HEK293 (cell line): ENCODE results near the gene C1orf21.
A peak's percentile ranks its signal among the peaks of the same experiment; 100 is the strongest.

Experiments used
- CTCF ChIA-PET: fragments of 350-600 bp; formaldehyde crosslinking; extraction: SDS; loops from one replicate; lab custom pipeline; 2021; ENCODE audit warnings: antibody characterized with exemption; lab: Yijun Ruan, JAX
- POLR2A ChIA-PET: fragments of 300-600 bp; formaldehyde crosslinking; extraction: SDS; loops from one replicate; lab custom pipeline; 2020; ENCODE audit warnings: antibody characterized with exemption, inconsistent platforms; lab: Yijun Ruan, JAX
- H3K27ac ChIP-seq: fragments of 200-500 bp; sonication (Bioruptor generic); 2 replicates; pipeline ENCODE4 v1.5.1; 2014; ENCODE audit warnings: low read depth, low read length, control low read depth, inconsistent platforms; ENCODE audit errors: extremely low read depth
- H3K36me3 ChIP-seq, 2 experiments: fragments of 200-500 bp in 1 of 2; sonication (Bioruptor generic) in 1 of 2; 1 replicate in 1 of 2; 2 replicates in 1 of 2; pipeline ENCODE4 v1.5.1; 2014 to 2017; ENCODE audit warnings: inconsistent platforms in 2 of 2, low read length in 2 of 2; ENCODE audit not compliant: control insufficient read depth in 2 of 2, insufficient read depth in 1 of 2
- H3K4me1 ChIP-seq: fragments of 200-500 bp; sonication (Bioruptor generic); 2 replicates; pipeline ENCODE4 v1.5.1; 2014; ENCODE audit warnings: mild to moderate bottlenecking, low read length, inconsistent platforms; ENCODE audit not compliant: control insufficient read depth, insufficient read depth
- H3K4me3 ChIP-seq: 2 replicates; pipeline ENCODE4 v1.5.1; 2011; ENCODE audit warnings: low read depth, mild to moderate bottlenecking, control low read depth, low read length, moderate library complexity
- H3K9me3 ChIP-seq: fragments of 200-500 bp; sonication (Bioruptor generic); 2 replicates; pipeline ENCODE4 v1.5.1; 2014; ENCODE audit warnings: low read depth, low read length, inconsistent platforms; ENCODE audit not compliant: control insufficient read depth, insufficient read depth
- BCL6B ChIP-seq: fragments of 450-650 bp; formaldehyde crosslinking; IDR thresholded peaks from 2 replicates; pipeline ENCODE4 v1.5.1; 2017; ENCODE audit warnings: missing biosample characterization, missing genetic modification characterization
- CTCF ChIP-seq: fragments of 450-650 bp; formaldehyde crosslinking; IDR thresholded peaks from 2 replicates; pipeline ENCODE4 v1.5.1; 2016; ENCODE audit warnings: missing biosample characterization, missing genetic modification characterization
- FEZF1 ChIP-seq: fragments of 450-650 bp; formaldehyde crosslinking; IDR thresholded peaks from 2 replicates; pipeline ENCODE4 v1.5.1; 2016; ENCODE audit warnings: missing biosample characterization, missing genetic modification characterization
- GLI2 ChIP-seq: fragments of 450-650 bp; formaldehyde crosslinking; IDR thresholded peaks from 2 replicates; pipeline ENCODE4; 2017; ENCODE audit warnings: missing biosample characterization, missing genetic modification characterization, low read depth, borderline replicate concordance
- HIC1 ChIP-seq: fragments of 450-650 bp; formaldehyde crosslinking; IDR thresholded peaks from 2 replicates; pipeline ENCODE4 v1.5.1; 2016; ENCODE audit warnings: missing biosample characterization, missing genetic modification characterization
- IKZF3 ChIP-seq: fragments of 450-650 bp; IDR thresholded peaks from 2 replicates; pipeline ENCODE4 v1.5.0; 2018; ENCODE audit warnings: missing biosample characterization, mild to moderate bottlenecking, missing genetic modification characterization, moderate library complexity
- KLF1 ChIP-seq: fragments of 450-650 bp; formaldehyde crosslinking; IDR thresholded peaks from 2 replicates; pipeline ENCODE4 v1.5.1; 2016; ENCODE audit warnings: missing biosample characterization, missing genetic modification characterization
- KLF8 ChIP-seq: fragments of 450-650 bp; formaldehyde crosslinking; IDR thresholded peaks from 2 replicates; pipeline ENCODE4 v1.5.1; 2016; ENCODE audit warnings: missing biosample characterization, missing genetic modification characterization
- OSR2 ChIP-seq: fragments of 450-650 bp; formaldehyde crosslinking; IDR thresholded peaks from 2 replicates; pipeline ENCODE4 v1.5.1; 2016; ENCODE audit warnings: missing biosample characterization, missing genetic modification characterization
- PRDM1 ChIP-seq: fragments of 450-650 bp; formaldehyde crosslinking; IDR thresholded peaks from 2 replicates; pipeline ENCODE4; 2016; ENCODE audit warnings: missing biosample characterization, missing genetic modification characterization
- SP7 ChIP-seq: fragments of 450-650 bp; formaldehyde crosslinking; IDR thresholded peaks from 2 replicates; pipeline ENCODE4 v1.5.1; 2016; ENCODE audit warnings: missing biosample characterization, missing genetic modification characterization
- ZEB2 ChIP-seq: fragments of 450-650 bp; formaldehyde crosslinking; IDR thresholded peaks from 2 replicates; pipeline ENCODE4 v1.5.1; 2016; ENCODE audit warnings: missing biosample characterization, missing genetic modification characterization
- ZIC2 ChIP-seq: fragments of 450-650 bp; formaldehyde crosslinking; IDR thresholded peaks from 2 replicates; pipeline ENCODE4 v1.5.1; 2016; ENCODE audit warnings: missing biosample characterization, missing genetic modification characterization
- ZNF146 ChIP-seq: fragments of 450-650 bp; formaldehyde crosslinking; IDR thresholded peaks from 2 replicates; pipeline ENCODE4 v1.5.1; 2016; ENCODE audit warnings: missing biosample characterization, missing genetic modification characterization
- ZNF18 ChIP-seq: fragments of 450-650 bp; formaldehyde crosslinking; IDR thresholded peaks from 2 replicates; pipeline ENCODE4 v1.5.1; 2016; ENCODE audit warnings: missing biosample characterization, missing genetic modification characterization
- ZNF221 ChIP-seq: fragments of 450-650 bp; formaldehyde crosslinking; IDR thresholded peaks from 2 replicates; pipeline ENCODE4 v1.5.1; 2017; ENCODE audit warnings: missing biosample characterization, missing genetic modification characterization, borderline replicate concordance
- ZNF24 ChIP-seq: fragments of 450-650 bp; formaldehyde crosslinking; IDR thresholded peaks from 2 replicates; pipeline ENCODE4 v1.5.1; 2016; ENCODE audit warnings: missing biosample characterization, missing genetic modification characterization
- ZNF266 ChIP-seq: fragments of 450-650 bp; formaldehyde crosslinking; IDR thresholded peaks from 2 replicates; pipeline ENCODE4 v1.5.1; 2016; ENCODE audit warnings: missing biosample characterization, missing genetic modification characterization, low read depth
- ZNF341 ChIP-seq: fragments of 450-650 bp; formaldehyde crosslinking; IDR thresholded peaks from 2 replicates; pipeline ENCODE4; 2016; ENCODE audit warnings: low read depth, missing biosample characterization, missing genetic modification characterization
- ZNF366 ChIP-seq: fragments of 450-650 bp; formaldehyde crosslinking; conservative IDR thresholded peaks from 2 replicates; pipeline ENCODE4 v1.5.1; 2016; ENCODE audit warnings: missing biosample characterization, missing genetic modification characterization
- ZNF433 ChIP-seq: fragments of 450-650 bp; formaldehyde crosslinking; IDR thresholded peaks from 2 replicates; pipeline ENCODE4 v1.5.1; 2016; ENCODE audit warnings: missing biosample characterization, missing genetic modification characterization, low read depth
- ZNF501 ChIP-seq: fragments of 450-650 bp; formaldehyde crosslinking; IDR thresholded peaks from 2 replicates; pipeline ENCODE4 v1.5.1; 2016; ENCODE audit warnings: missing biosample characterization, missing genetic modification characterization
- ZNF521 ChIP-seq: fragments of 450-650 bp; formaldehyde crosslinking; IDR thresholded peaks from 2 replicates; pipeline ENCODE4 v1.5.1; 2017; ENCODE audit warnings: missing biosample characterization, mild to moderate bottlenecking, missing genetic modification characterization
- ZNF561 ChIP-seq: fragments of 450-650 bp; IDR thresholded peaks from 2 replicates; pipeline ENCODE4 v1.5.1; 2018; ENCODE audit warnings: missing biosample characterization, missing genetic modification characterization, borderline replicate concordance
- ZNF600 ChIP-seq: fragments of 450-650 bp; formaldehyde crosslinking; IDR thresholded peaks from 2 replicates; pipeline ENCODE4 v1.5.1; 2016; ENCODE audit warnings: missing biosample characterization, missing genetic modification characterization
- ZNF747 ChIP-seq: fragments of 450-650 bp; formaldehyde crosslinking; IDR thresholded peaks from 2 replicates; pipeline ENCODE4 v1.5.1; 2016; ENCODE audit warnings: missing biosample characterization, missing genetic modification characterization
- ZNF777 ChIP-seq: fragments of 450-650 bp; formaldehyde crosslinking; IDR thresholded peaks from 2 replicates; pipeline ENCODE4 v1.5.1; 2017; ENCODE audit warnings: missing biosample characterization, missing genetic modification characterization, borderline replicate concordance
- ZSCAN18 ChIP-seq: fragments of 450-650 bp; formaldehyde crosslinking; IDR thresholded peaks from 2 replicates; pipeline ENCODE4 v1.5.1; 2016; ENCODE audit warnings: missing biosample characterization, missing genetic modification characterization

Gene C1orf21

GRCh38 chr1:184405801-184406142 is 18.9 kb downstream of the C1orf21 start (continued):
- TF ChIP-seq ZNF18 (tag by site-specific recombination): peak; percentile 71
- TF ChIP-seq OSR2 (tag by site-specific recombination): peak; percentile 74
- peak; percentile 50; the same call in 1 of the 2 replicates for TF ChIP-seq BCL6B (tag by site-specific recombination)
- TF ChIP-seq ZNF366 (tag by site-specific recombination): peak; percentile 55
- TF ChIP-seq GLI2: peak; percentile 46; the same call in 1 of the 2 replicates
- peak; percentile 71 for TF ChIP-seq KLF8 (tag by site-specific recombination)
- peak; percentile 86 for TF ChIP-seq FEZF1 (tag by site-specific recombination)
- no peak for TF ChIP-seq ZNF747 (tag by site-specific recombination)
- TF ChIP-seq ZNF561: peak; percentile 83
- TF ChIP-seq PRDM1: 0 out of 2 replicates have a peak, but pooled peaks have one; percentile 25
- TF ChIP-seq ZNF24 (tag by site-specific recombination): peak; percentile 60; the same call in 1 of the 2 replicates
- no peak for TF ChIP-seq ZNF266 (tag by site-specific recombination)
- TF ChIP-seq ZEB2: peak; percentile 58; the same call in 1 of the 2 replicates
- peak; percentile 96 for TF ChIP-seq IKZF3
- TF ChIP-seq ZNF777 (tag by site-specific recombination): no peak
- TF ChIP-seq HIC1 (tag by site-specific recombination): peak; percentile 72

- CTCF ChIA-PET: interaction anchor here (0.7 to 1.1 kb wide), 2 partner anchors 10 to 16 kb away, joined by 3 to 4 read pairs; no protein-coding TSS in a partner anchor
- POLR2A ChIA-PET: interaction anchor here (1.6 kb wide), 1 partner anchor 19 kb away, joined by 5 read pairs; the partner anchor contains the start of gene C1orf21
- H3K27ac ChIP-seq: no peak overlapping the region; the same call in 1 of the 2 replicates
These were observed 19.6 kb downstream of the C1orf21 start for GRCh38 chr1:184406479-184406878.

GRCh38 chr1:184407816-184408510 is 21.1 kb downstream of the C1orf21 start:
- H3K27ac ChIP-seq: peak overlapping the region; percentile 33
- CTCF ChIA-PET: interaction anchor here (0.6 kb wide), 1 partner anchor 78 kb away, joined by 3 read pairs; no protein-coding TSS in a partner anchor
- no peaks in the 10 kb centered on the region for H3K36me3 ChIP-seq
- TF ChIP-seq CTCF (tag by site-specific recombination) (no peak), KLF1 (peak; percentile 90), ZSCAN18 (tag by site-specific recombination) (no peak), ZNF366 (tag by site-specific recombination) (no peak), ZNF433 (tag by site-specific recombination) (no peak), ZIC2 (tag by site-specific recombination) (no peak), ZNF521 (tag by site-specific recombination) (no peak), ZNF341 (tag by site-specific recombination) (no peak), ZNF501 (tag by site-specific recombination) (no peak), ZNF747 (tag by site-specific recombination) (no peak)

More at GRCh38 chr1:184406479-184406878, 19.6 kb downstream of the C1orf21 start:
- Histone ChIP-seq H3K4me3 (no peak overlapping the region), H3K9me3 (no peaks in the 10 kb centered on the region), H3K4me1 (peaks cover 33% of the 10 kb centered on the region), H3K36me3 (no peaks in the 10 kb centered on the region)
- TF ChIP-seq ZNF221: no peak
- TF ChIP-seq SP7: 0 out of 2 replicates have a peak, but pooled peaks have one; percentile 10
- TF ChIP-seq ZNF600: peak; percentile 40; the same call in 1 of the 2 replicates
- 0 out of 2 replicates have a peak, but pooled peaks have one; percentile 21 for TF ChIP-seq ZNF146 (tag by site-specific recombination)

More at GRCh38 chr1:184407816-184408510, 21.1 kb downstream of the C1orf21 start:
- POLR2A ChIA-PET: interaction anchor here (1.6 kb wide), 1 partner anchor 21 kb away, joined by 5 read pairs; the partner anchor contains the start of gene C1orf21
- Histone ChIP-seq H3K9me3 (no peaks in the 10 kb centered on the region), H3K4me1 (peaks cover 33% of the 10 kb centered on the region), H3K4me3 (no peak overlapping the region)
